Skin of body (tissue), 2 donors: Measurements from ENCODE around the gene APOL3. TPM values are rescaled to one million over a fixed set of nuclear protein-coding genes. Genes with fewer than 3 reads are reported as not detected.
"Not testable (repeated sequence)": the region's sequence is repeated elsewhere in the genome, so short reads cannot be mapped to it uniquely, and the experiment has no call there.

Source experiments
- DNase-seq: peaks from one replicate; lab custom pipeline; 2025; lab: John Stamatoyannopoulos, UW
- total RNA-seq: library from RNA; depleted of rRNA; stranded (reverse); fragments of >200 nt; gene quantifications from one replicate; pipeline ENCODE4 v1.2.3, GENCODE V29; 2014

Gene APOL3
- total RNA-seq, 1 donor from 2014 or later: 6.8 TPM

GRCh38 chr22:36162127-36163034, 1.8 kb upstream of the APOL3 start:
- DNase-seq: peak; percentile 9

DNA sequence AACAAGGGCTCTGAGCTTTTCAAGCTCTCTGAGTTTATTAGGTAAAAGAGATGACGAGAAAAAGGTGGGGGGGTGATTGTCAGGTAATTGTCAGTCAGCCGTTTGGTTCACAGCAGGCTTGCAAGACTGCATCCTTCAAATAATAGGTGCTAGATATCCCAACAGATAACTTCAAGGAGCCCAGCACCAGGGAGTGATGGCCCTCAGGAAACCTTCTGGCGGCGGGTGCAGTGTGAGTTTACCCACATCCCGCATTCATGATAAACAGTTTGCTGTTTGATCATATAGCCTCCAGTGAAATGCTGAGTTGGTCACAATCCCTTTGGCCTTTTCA, 1.2 kb upstream of the APOL3 start:
- not testable (repeated sequence) for DNase-seq

DNA sequence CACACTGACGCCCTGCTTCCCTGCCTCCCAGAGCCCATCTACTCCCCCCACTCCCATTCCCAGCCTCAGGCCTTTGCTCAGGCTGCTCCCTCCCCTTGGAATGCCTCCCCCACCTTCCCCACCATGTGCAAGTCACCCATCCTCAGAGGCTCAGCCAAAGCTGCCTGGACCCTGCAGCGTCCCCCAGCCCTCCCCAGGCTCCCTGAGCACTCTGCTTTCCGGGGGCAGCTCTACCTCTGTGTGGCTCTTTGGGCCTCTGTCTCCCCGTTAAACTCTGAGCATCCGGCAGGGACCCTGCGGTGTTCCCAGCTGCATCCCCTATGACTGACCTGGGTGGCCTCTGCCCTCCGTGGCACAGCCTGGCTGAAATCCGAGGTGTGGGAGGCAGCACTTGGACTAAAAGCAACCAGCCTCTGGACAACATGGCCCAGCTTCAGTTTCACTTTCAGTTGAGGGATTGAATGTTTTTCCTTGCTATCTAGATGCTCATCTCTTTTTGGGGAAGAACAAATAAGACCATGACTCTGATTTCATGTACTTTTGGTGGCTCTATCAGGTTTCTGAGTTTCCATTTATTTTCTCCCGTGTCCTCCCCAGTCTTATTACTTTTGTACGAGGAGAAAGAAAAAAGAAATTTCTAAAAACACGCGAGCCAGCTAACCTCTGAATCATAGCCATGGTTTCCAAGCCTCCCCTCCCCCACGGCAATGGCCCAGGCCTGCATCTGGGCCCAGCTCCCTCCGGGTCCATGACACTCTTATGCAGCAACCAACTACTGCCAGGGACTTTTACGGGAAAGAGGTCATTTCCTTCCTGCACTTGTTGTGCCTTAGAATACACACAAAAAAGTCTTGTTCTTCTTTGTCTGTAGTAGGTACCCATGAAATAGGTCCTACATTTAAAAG, 3.8 kb downstream of the APOL3 start:
- peak; percentile 71 for DNase-seq

DNA sequence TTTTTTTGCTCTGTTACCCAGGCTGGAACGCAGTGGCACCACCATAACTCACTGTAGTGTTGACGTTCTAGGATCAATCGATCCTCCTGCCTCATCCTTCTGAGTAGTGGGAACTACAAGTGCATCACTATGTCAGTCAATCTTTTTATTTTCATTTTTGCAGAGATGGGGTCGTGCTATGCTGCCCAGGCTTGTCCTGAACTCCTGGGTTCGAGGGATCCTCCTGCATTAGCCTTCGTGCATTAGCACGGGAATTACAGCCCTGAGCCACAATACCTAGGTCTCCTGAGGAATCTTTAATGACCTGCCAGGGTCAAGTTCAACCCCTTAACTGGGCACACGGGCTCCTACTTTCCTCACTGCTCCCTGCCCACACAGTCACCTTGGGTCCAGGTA, 4.4 kb downstream of the APOL3 start:
- DNase-seq: no peak

DNA sequence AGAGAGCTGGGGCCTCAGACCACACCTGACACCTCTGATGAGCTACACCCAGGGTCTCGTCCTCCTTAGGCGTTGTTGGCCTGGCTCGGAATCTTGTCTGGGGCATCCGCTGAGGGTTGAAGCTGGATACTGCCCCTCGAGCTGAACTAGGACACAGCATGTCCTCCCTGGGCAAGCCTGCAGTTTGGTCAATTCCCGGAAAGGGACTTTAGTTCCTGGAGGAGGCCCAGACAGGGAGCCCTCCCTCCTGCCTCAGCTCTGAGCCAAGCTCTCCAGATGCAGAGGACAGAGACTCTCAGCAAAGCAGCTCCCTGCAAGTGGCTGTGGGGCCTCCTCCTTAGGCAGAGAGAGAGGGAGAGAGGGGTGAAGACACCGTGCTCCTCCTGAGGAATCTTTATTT, 4.9 kb downstream of the APOL3 start:
- DNase-seq: peak; percentile 61

- no peak for DNase-seq
Observed at GRCh38 chr22:36154423-36154945, 6.1 kb downstream of the APOL3 start.

DNA sequence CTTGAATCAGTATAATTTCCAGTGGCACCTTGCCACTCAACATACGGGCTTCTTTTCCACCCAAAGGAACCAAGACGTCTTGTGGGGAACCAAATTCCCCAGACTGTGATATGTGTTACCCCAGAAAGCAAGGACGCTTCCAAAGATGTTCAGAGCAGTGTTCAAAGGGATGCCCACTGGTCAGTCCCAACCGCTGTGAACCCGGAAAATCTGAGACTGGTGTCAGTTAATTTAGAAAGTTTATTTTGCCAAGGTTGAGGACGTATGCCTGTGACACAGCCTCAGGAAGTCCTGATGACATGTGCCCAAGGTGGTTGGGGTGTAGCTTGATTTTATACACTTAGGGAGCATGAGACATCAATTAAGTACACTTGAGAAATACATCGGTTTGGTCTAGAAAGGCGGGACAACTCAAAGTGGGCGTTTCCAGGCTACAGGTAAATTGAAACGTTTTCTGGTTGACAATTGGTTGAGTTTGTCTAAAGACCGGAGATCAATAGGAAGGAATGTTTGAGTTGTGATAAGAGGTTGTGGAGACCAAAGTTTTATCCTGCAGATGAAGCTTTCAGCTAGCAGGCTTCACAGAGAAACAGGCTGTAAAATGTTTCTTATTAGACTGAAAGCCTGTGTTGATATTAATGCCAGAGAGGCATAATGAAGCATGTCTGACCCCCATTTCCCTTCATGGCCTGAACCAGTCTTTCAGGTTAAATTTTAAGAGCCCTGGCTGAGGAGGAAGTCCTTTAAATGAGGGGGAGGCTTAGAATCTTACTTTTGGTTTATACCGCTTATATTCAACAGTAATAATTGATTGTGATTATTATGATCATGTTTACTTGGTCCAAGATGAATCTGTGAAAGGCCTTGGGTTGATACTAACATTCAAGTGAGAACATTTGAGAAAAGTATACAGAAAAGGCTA, 6.8 kb downstream of the APOL3 start:
- DNase-seq: no peak

DNA sequence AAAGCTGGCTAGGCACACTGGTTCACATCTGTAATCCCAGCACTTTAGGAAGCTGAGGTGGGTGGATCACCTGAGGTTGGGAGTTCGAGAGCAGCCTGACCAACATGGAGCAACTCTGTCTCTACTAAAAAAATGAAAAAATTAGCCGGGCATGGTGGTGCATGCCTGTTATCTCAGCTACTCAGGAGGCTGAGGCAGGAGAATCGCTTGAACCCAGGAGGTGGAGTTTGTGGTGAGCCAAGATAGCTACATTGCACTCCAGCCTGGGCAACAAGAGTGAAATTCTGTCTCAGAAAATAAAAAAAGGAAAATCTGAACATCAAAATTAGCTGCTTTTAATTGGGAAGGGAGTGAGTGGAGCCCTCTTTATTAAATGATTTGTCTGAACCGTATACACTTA, 7.7 kb downstream of the APOL3 start:
- DNase-seq: not testable (repeated sequence)

GRCh38 chr22:36152088-36152487, 8.5 kb downstream of the APOL3 start:
- no peak for DNase-seq

DNA sequence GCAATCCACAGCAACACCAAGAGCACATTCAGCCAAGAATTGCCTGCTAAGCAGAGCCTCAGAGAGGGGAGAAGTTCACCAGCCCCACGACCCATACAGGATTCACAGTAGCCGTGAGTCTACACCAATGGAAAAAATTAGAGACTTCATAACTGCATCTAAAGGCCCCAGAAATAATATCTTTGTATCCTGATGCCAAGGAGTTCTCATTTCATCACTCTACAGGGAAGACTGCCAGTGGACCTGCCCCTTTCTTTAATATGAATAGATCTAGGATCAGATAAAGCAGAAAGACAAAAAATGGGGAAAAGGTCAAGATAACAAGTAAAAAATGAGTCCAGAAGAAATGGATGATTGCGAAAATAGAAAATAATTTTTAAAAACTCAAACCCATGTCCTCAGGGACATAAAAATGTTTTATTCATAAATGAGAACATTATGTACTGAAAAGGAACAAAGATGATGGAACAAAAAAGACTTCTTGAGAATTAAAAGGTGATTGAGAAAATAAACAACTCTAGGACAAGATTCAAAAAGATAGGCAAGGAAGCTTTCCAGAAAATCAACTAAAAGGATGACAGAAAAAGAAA, 9.5 kb downstream of the APOL3 start:
- DNase-seq: peak; percentile 32

DNA sequence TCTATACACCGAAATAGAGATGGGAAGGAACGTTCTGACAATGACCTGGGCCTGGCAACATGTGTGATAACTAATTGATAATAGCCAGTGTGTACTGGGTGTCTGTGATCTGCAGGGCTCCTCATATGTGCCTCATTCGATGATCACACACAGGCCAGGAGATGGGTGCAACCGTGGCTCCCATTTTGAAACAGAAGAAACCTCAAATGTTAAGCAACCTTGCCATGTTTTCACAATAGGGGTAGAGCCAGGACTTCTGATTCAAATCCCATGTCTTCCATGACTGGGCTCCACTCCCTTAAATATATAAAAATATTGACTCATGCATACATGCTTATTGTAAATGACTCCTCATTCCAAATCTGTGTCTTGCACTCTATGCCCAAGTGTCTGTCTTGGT, 11.1 kb downstream of the APOL3 start:
- DNase-seq: no peak

GRCh38 chr22:36148411-36148810, 12.1 kb downstream of the APOL3 start:
- DNase-seq: no peak

DNA sequence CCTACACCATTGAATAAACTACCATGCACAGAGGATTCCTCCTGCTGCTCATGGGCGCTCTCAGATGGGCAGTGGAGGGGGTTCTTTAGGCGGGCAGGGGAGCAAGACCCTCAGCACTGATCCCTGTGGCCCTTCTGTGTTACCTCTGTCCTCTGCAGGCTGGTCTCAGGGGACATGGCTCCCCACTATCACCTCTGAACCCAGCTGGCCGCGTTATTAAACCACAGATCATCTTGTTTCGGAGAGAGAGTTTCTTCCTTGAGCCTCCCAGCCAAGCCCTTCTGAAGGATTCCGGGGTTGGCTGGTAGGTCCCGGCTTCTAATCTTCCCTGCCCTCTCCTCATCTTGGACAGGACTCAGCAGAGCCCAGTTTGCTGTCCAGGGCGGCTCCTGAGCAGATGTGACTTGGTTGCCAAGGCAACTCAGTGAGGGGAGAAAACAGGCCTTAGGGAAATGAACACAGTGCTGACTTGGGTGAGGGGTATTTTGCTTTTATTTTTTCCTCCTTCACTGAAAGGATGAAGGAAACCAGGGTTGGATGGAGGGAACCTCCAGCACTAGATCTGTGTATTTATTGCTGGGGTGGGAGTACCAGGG, 13.3 kb downstream of the APOL3 start:
- no peak for DNase-seq

DNA sequence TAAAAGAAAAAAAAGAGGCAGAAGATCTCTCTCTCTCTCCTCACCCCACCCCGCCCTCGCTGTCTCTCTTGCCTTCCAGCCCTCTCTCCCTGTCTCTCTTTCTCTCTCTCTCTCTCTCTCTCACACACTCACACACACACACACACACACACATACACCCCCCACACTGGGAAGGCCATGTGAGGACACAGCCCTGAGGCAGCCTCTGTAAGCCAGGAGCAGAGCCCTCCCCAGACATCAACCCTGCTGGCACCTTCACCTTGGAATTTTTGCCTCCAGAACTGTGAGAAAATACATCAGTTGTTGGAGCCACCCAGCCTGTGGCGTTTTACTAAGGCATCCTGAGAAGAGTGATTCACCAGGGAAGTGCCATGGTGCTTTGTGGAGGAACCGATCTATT, 14.7 kb downstream of the APOL3 start:
- no peak for DNase-seq

DNA sequence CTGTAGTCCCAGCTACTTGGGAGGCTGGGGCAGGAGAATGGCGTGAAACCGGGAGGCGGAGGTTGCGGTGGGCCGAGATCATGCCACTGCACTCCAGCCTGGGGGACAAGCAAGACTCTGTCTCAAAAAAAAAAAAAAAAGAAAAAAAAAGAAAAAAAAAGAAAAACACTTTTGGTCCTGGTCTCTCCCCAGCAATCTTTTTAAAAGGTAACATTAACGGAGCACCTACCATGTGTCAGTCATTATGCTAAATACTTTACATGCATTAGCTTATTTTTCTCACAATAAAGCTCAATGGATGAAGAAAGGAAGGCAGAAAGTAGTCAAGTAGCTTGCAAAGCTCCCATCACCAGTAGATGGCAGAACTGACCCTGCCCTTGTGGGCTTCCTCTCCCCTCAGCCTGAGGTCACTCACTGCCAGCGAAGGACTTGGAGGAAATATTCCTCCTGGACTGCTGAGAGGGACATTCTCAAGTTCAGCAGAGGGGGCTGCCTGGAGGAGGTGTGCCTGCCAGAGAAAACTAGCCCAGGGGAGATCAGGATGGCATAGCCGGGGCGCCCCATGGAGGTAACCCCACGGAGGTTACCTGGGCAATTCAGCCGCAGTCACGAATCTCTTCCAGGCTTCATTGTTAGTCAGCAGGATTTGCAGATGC, 15.5 kb downstream of the APOL3 start:
- peak; percentile 47 for DNase-seq

- no peak for DNase-seq
Observed at GRCh38 chr22:36143956-36144355, 16.6 kb downstream of the APOL3 start.

GRCh38 chr22:36143066-36143815, 17.3 kb downstream of the APOL3 start:
- DNase-seq: no peak

DNA sequence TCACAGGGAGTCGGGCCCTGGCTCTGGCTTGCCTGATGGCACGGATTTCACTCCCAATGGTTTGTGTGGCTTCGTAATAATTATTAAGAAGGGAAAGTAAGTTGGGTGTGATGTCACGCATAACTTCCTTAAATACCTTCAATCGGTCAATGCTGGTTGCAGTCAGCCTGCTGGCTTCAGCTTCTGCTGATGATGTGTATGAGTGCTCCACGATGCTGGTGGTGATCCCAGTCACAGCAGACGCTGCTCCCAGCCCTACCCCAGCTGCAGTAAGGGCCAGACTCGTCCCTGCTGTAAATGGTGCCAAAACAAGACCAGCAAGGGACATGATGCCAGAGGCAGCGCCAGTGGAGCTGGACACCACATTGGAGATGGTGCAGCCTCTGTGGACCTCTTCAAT, 19.1 kb downstream of the APOL3 start:
- DNase-seq: no peak

DNA sequence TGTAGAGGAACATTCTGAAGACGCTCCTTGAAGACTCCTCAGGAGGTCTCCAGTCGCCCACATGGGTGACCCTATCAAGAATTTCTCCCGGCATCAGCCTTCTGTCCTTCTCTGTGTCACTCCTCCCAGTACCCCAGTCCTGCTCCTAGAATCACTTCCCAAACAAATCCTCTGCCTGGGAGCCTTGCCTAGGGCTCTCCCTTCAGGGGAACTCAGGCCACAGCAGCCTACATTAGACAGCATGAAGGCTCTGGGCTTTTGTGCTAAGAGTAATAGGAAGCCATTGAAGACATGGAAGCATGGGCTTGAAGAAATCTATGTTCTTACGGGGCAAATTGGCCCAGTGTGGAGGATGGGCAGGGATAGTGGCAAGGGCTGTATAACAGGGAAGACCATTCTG, 21.8 kb downstream of the APOL3 start:
- DNase-seq: not testable (repeated sequence)
